Heart left ventricle (tissue), 16 donors: Measurements from ENCODE around the gene PRSS23. TPM values are rescaled to one million over a fixed set of nuclear protein-coding genes. Genes with fewer than 3 reads are reported as not detected.

Source experiments
- ATAC-seq, 4 donors: fragments of 200-7000 bp; cut with Tn5 transposase; one replicate each; pipeline ENCODE4 v1.9.1; 2020 to 2022; ENCODE audit warnings: moderate library complexity in 4 of 4, mild to moderate bottlenecking in 3 of 4, moderate number of reproducible peaks in 1 of 4
- DNase-seq, 5 donors: peaks; one replicate each; pipeline ENCODE4 v3.0.0-alpha.2; 2020
- H3K27ac ChIP-seq, 12 donors: fragments of 200-600 bp; sonication (generic) in 4 of 12; one replicate each; pipeline versions ENCODE4 v1.5.0 to v1.8.0; 2016 to 2022; ENCODE audit warnings: mild to moderate bottlenecking in 2 of 12
- H3K27me3 ChIP-seq, 9 donors: fragments of 200-600 bp; sonication (generic) in 2 of 9; one replicate each; pipeline versions ENCODE4 v1.5.1 to v1.8.0; 2016 to 2022; ENCODE audit warnings: mild to moderate bottlenecking in 3 of 9
- H3K36me3 ChIP-seq, 9 donors: fragments of 200-600 bp; sonication (generic) in 2 of 9; one replicate each; pipeline versions ENCODE4 v1.5.0 to v1.8.0; 2018 to 2022; ENCODE audit warnings: mild to moderate bottlenecking in 2 of 9
- H3K4me1 ChIP-seq, 12 donors: fragments of 200-600 bp; sonication (generic) in 4 of 12; one replicate each; pipeline versions ENCODE4 v1.5.0 to v1.8.0; 2016 to 2022; ENCODE audit warnings: mild to moderate bottlenecking in 3 of 12
- H3K4me3 ChIP-seq, 12 donors: fragments of 200-600 bp; sonication (generic) in 4 of 12; one replicate each; pipeline versions ENCODE4 v1.5.0 to v1.8.0; 2017 to 2022; ENCODE audit warnings: mild to moderate bottlenecking in 9 of 12, moderate library complexity in 4 of 12
- H3K9me3 ChIP-seq, 12 donors: fragments of 200-600 bp; sonication (generic) in 4 of 12; one replicate each; pipeline versions ENCODE4 v1.5.0 to v1.8.0; 2016 to 2022; ENCODE audit warnings: mild to moderate bottlenecking in 1 of 12
- POLR2A ChIP-seq, 2 donors: fragments of 450-650 bp; IDR thresholded peaks; one replicate each; pipeline ENCODE4 v1.6.1; 2017; ENCODE audit warnings: antibody characterized with exemption in 2 of 2, mild to moderate bottlenecking in 2 of 2, moderate library complexity in 2 of 2
- WGBS, 4 donors: extraction: QIAGEN DNeasy Blood & Tissue Kit in 2 of 4; methylation state at CpG; one replicate each; pipeline versions ENCODE4 v1.1.5 to v1.1.7; 2013 to 2018; 5-methylcytosine and 5-hydroxymethylcytosine counted together
- intact Hi-C, 10 donors: fragments of 100-400 bp; cut with DNase I; formaldehyde crosslinking; loops; one replicate each; pipeline versions ENCODE4 v1.11.1 to v1.14.2; 2022
- polyA plus RNA-seq, 2 donors: library from polyadenylated mRNA; stranded (reverse); fragments of 200-250 nt; gene quantifications; one replicate each; pipeline ENCODE4 v1.2.3, GENCODE V29; 2013
- total RNA-seq, 9 donors: library from RNA; depleted of rRNA in 2 of 9; stranded (reverse); fragments of >200 nt in 2 of 9; fragmentation: NEBNext Ultra II Directional in 3 of 9; extraction: Animal tissue kit (Norgen Biotek cat#: 25700) in 3 of 9; gene quantifications; one replicate each; pipeline versions ENCODE4 v1.1.0 to v1.2.4, GENCODE V29; 2016 to 2023
- TF ChIP-seq, protein P1 (sequence below), 12 donors: fragments of 200-600 bp; sonication (generic) in 4 of 12; IDR thresholded peaks; one replicate each; pipeline versions ENCODE4 v1.5.0 to v1.8.0; 2018 to 2022; ENCODE audit warnings: antibody characterized with exemption in 12 of 12, mild to moderate bottlenecking in 5 of 12
- donor health status: ischemic (EF 13 %, LVEDD 7.1; RV severe dilation, severe dysfunction).
- donor health status: healthy with polysubstance abuse.
- donor health status: DM: no; HTN: yes; CAD: no.
- donor health status: DM: no; HTN: no; CAD: no.
- donor health status: ischemic (EF 25% LVEDD 6.9; RV normal size, moderate dysfunction).
- donor health status: ischemic (EF 25% LVEDD 5.7; RV mildly dilated, moderate dysfunction).
- donor health status: healthy.
- donor health status: DM: yes; HTN: yes; CAD: no.
- donor health status: ischemic (EF 35%, LVEDD 5.7; RV mildly dilated, moderate dysfunction).
- donor health status: nonischemic (EF 11% LVEDD 7.7; RV severe dilation, severe dysfunction).
- donor health status: DM: yes; HTN: yes; CAD: no.
- donor health status: PGD.
- donor health status: ischemic (EF 29% LVEDD 5.4; RV normal size, mild dysfunction).
- donor health status: nonischemic (EF 23%, LVEDD 6.1; RV moderate dilation, normal function).

The PRSS23 gene
- total and polyA plus RNA-seq, 11 donors, result 3.0 to 36.8 (median 15.9) TPM

DNA sequence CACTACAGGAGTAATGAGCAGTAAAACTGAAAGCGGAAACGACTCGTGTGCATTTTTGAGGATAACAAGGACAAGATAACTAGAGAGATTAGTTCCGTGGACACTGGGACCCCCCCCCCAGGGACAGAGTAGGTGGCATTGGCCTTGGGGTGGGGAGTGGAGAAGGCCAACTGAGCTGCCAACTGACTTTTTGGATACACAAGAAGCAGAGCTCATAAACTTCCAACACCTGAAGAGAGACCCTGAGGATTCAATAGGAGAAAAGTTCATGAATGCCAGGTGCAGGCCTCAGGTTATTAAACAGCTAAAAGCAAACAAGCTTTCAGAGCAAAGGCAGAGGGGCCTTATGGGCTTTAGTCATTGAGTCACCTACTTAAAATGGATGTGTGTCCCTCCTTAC lies 17.6 kb upstream of the PRSS23 start:
- DNase-seq, result no peak
- no peak for ATAC-seq
- Histone ChIP-seq H3K4me1 (no peaks in the 10 kb centered on the region), H3K27ac (no peak overlapping the region), H3K9me3 (no peaks in the 10 kb centered on the region), H3K4me3 (no peak overlapping the region), H3K27me3 (no peaks in the 10 kb centered on the region), H3K36me3 (no peaks in the 10 kb centered on the region)
- TF ChIP-seq, protein P1, sequence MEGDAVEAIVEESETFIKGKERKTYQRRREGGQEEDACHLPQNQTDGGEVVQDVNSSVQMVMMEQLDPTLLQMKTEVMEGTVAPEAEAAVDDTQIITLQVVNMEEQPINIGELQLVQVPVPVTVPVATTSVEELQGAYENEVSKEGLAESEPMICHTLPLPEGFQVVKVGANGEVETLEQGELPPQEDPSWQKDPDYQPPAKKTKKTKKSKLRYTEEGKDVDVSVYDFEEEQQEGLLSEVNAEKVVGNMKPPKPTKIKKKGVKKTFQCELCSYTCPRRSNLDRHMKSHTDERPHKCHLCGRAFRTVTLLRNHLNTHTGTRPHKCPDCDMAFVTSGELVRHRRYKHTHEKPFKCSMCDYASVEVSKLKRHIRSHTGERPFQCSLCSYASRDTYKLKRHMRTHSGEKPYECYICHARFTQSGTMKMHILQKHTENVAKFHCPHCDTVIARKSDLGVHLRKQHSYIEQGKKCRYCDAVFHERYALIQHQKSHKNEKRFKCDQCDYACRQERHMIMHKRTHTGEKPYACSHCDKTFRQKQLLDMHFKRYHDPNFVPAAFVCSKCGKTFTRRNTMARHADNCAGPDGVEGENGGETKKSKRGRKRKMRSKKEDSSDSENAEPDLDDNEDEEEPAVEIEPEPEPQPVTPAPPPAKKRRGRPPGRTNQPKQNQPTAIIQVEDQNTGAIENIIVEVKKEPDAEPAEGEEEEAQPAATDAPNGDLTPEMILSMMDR (IDR thresholded peaks at IDR 0.05), result no peak
- 86 to 88% (median 87%) methylated on average over 4 of the region's 4 CpGs for WGBS, 4 donors
- intact Hi-C loops, result no loop called here

DNA sequence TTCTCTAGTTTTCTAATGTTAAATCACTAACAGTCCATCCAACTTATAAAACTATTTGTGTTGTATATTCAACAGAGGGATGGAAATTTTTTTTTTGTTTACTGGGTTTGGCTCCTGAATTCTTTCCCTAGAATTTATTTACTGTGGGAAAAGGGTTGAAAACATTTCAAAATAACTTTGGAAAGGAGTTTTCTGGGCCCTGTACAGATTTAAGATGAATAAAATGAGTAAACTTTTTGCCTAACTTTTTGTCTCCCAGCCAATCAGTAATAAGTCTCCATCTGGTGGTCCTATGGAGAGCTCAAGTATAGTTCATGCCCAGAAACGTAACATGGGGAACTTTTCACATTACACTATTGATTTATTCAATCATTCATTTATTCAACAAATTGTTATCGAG lies 16.7 kb upstream of the PRSS23 start:
- H3K36me3 ChIP-seq, result no peaks in the 10 kb centered on the region
- TF ChIP-seq POLR2A (IDR thresholded peaks at IDR 0.05), result no peak
- TF ChIP-seq, protein P1 (IDR thresholded peaks at IDR 0.05), result peak in 1 of 12 donors; percentile 11
- 57 to 90% (median 73%) methylated on average over 2 of the region's 2 CpGs for WGBS, 4 donors
- intact Hi-C loops, result no loop called here
- H3K27me3 ChIP-seq, result no peaks in the 10 kb centered on the region
- DNase-seq, result no peak
- H3K9me3 ChIP-seq, result no peaks in the 10 kb centered on the region
- no peak for ATAC-seq
- H3K4me1 ChIP-seq, result no peaks in the 10 kb centered on the region
- no peak overlapping the region for H3K4me3 ChIP-seq
- H3K27ac ChIP-seq, result no peak overlapping the region

DNA sequence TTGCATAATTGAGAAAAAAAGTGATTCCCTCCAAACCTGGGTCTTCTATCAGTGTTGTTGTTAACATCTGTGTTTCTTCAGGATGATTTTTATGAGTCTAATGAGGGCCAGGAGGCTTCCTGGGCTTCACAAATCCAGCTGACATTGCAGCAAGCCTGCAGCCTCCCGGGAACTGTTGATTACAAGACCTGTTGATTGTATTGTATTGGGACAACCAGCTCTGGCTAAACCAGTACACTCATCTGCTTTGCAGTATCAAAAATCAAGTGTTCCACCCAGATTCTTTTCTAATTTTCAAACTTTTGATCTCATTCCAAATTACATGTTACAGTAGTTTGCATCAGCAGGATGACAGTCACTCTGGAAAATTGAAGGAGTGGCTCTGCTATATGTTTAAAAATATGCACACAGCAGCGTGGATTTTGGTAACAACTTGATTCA lies 16.1 kb upstream of the PRSS23 start:
- Histone ChIP-seq H3K4me1 (no peaks in the 10 kb centered on the region), H3K36me3 (no peaks in the 10 kb centered on the region), H3K27ac (no peak overlapping the region), H3K27me3 (no peaks in the 10 kb centered on the region), H3K9me3 (no peaks in the 10 kb centered on the region), H3K4me3 (no peak overlapping the region)
- WGBS, 4 donors, result 52 to 74% (median 65%) methylated on average over 2 of the region's 2 CpGs
- DNase-seq (no peak), ATAC-seq (no peak)
- no peak for TF ChIP-seq POLR2A (IDR thresholded peaks at IDR 0.05)
- TF ChIP-seq, protein P1 (IDR thresholded peaks at IDR 0.05), result no peak
- intact Hi-C loops, result no loop called here

DNA sequence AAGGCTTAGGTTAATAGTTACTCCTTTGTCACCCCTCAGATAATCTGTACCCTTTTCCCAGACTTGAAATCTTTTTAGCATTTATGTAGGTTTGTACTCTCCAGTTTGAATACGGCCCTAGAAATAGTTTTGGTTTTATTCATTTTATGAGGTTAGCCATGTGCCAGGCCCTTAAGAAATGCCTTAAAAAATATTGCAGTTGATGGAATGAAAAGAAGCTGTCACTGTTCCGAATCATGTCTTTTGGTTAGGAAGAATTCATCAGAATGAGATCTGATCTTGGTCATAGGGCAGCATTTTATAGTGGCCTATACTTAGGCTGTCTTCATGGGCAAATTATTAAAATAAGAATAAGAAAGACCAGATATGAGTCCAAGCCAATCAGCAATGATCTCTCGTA lies 14.8 kb upstream of the PRSS23 start:
- 61 to 95% (median 79%) methylated on average over 3 of the region's 3 CpGs for WGBS, 4 donors
- TF ChIP-seq POLR2A (IDR thresholded peaks at IDR 0.05), result no peak
- H3K4me1 ChIP-seq, result no peaks in the 10 kb centered on the region
- H3K36me3 ChIP-seq, result no peaks in the 10 kb centered on the region
- ATAC-seq (no peak), DNase-seq (no peak)
- H3K9me3 ChIP-seq, result no peaks in the 10 kb centered on the region
- no peak overlapping the region for H3K27ac ChIP-seq
- no peak overlapping the region for H3K4me3 ChIP-seq
- intact Hi-C loops, result loop anchor here in 1 of 10 donors (5.0 kb wide), 1 partner anchor 113 kb away; the partner anchor contains the start of gene ME3
- no peaks in the 10 kb centered on the region for H3K27me3 ChIP-seq

DNA sequence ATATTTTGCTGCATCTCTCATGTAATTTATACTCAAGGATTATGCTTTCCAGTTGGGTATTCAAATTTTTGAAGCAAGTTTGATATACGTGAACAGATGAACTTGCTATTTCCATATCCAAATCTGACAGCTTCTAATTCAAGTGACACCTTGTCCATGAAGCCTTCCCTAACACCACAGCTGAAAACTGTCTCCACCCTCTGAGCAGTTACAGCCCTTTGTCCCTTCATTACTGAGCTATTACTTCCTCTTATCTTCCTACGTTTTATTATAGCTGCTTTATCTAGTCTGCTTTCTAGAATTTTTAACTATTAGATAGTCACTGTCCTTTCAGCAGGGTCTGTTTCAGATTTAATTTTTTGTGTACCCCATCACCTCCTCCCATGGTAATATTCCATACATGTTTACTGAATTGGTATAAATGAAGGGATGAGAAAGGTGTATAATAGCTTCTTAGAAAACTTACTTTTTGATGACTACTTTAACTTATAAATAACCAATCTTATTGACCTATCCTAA lies 13.3 kb upstream of the PRSS23 start:
- no peaks in the 10 kb centered on the region for H3K27me3 ChIP-seq
- no peak overlapping the region for H3K4me3 ChIP-seq
- no peak for ATAC-seq
- 36 to 56% (median 49%) methylated on average over 2 of the region's 2 CpGs for WGBS, 4 donors
- no peak overlapping the region for H3K27ac ChIP-seq
- intact Hi-C loops, result loop anchor here in 1 of 10 donors (5.0 kb wide), 1 partner anchor 115 kb away; the partner anchor contains the start of gene ME3
- TF ChIP-seq, protein P1 (IDR thresholded peaks at IDR 0.05), result no peak
- TF ChIP-seq POLR2A (IDR thresholded peaks at IDR 0.05), result no peak
- H3K9me3 ChIP-seq, result no peaks in the 10 kb centered on the region
- no peak for DNase-seq
- peaks cover 0 to 6% (median 0%) of the 10 kb centered on the region in 12 donors for H3K4me1 ChIP-seq
- H3K36me3 ChIP-seq, result no peaks in the 10 kb centered on the region
